HFF-Myc (cell line): ENCODE results near the gene CLTA.

ENCODE experiments used
- DNase-seq: peaks from one replicate; pipeline ENCODE4 v3.0.0-alpha.2; 2011; ENCODE audit warnings: low read depth; ENCODE audit errors: extremely low read depth
- H3K4me3 ChIP-seq: replicated peaks from 2 replicates; pipeline ENCODE4 v1.5.1; 2011; ENCODE audit warnings: low read depth, mild to moderate bottlenecking, control low read depth, low read length
- TF ChIP-seq, protein P1 (sequence below): IDR thresholded peaks from 2 replicates; pipeline ENCODE4 v1.5.1; 2012; ENCODE audit warnings: mild to moderate bottlenecking, low read depth, low read length, control low read depth; ENCODE audit errors: missing control alignments

CLTA gene

GRCh38 chr9:36164989-36165388, 25.7 kb upstream of the CLTA start:
- no peak for DNase-seq
- no peak overlapping the region for H3K4me3 ChIP-seq
- TF ChIP-seq, protein P1, sequence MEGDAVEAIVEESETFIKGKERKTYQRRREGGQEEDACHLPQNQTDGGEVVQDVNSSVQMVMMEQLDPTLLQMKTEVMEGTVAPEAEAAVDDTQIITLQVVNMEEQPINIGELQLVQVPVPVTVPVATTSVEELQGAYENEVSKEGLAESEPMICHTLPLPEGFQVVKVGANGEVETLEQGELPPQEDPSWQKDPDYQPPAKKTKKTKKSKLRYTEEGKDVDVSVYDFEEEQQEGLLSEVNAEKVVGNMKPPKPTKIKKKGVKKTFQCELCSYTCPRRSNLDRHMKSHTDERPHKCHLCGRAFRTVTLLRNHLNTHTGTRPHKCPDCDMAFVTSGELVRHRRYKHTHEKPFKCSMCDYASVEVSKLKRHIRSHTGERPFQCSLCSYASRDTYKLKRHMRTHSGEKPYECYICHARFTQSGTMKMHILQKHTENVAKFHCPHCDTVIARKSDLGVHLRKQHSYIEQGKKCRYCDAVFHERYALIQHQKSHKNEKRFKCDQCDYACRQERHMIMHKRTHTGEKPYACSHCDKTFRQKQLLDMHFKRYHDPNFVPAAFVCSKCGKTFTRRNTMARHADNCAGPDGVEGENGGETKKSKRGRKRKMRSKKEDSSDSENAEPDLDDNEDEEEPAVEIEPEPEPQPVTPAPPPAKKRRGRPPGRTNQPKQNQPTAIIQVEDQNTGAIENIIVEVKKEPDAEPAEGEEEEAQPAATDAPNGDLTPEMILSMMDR = no peak

DNA sequence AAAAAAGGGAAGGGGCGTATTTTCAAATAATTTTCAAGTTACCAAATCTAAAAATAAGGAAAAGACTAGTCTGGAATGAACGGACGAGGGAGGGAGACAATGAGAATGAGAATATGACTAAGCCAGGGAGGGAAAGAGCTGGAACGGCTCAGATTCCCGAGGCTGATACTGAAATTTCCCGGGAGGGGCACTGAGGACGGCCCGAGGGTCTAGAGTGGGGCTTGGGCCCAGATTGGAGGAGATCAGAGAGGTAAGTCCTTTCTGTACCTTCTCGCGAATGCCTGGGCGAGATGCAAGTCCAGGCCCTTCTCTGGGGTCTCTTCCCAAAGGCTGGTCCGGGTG, 24.9 kb upstream of the CLTA start:
- no peak for DNase-seq
- no peak overlapping the region for H3K4me3 ChIP-seq
- TF ChIP-seq, protein P1 = no peak

DNA sequence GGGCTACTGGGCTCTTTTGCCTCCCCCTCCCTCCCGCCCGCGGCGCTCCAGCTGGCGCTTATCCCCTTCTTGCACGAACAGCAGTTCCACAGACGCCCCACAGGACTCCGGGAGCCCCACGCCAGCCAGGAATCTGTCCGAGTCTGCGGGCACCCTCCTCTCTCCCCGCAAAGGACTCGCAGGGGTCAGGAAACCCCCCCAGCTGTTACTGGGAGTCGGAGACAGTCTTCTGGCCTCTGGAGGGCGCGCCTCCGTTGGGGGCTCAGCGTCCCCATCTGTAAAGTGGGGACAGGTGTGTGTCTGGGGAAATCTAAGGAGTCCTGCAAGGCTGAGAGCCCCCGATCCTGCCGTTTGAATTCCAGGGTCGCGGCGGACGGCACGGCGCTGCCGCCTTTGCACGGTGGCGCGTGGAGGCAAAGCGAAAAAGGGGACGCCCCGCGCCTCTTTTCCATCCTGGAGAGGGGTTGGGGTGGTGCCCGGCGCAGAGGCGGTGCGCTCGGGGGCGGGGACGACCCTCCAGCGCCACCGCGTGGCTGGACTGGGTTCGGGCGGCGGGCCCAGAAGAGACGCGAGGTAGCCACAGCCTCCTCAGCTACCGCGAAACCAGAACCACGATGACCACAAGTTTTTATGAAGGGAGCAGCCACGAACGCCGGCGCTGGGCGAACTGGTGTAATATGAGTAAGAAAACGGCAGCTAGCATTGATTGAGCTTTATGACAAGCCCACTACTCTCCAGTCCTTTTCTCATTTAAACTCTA, 24.4 kb upstream of the CLTA start:
- DNase-seq = peak; percentile 49
- TF ChIP-seq, protein P1 = peak; percentile 83
- peak overlapping the region; percentile 44 for H3K4me3 ChIP-seq

- no peak for DNase-seq
- H3K4me3 ChIP-seq = no peak within 1 kb of the TSS
- TF ChIP-seq, protein P1 = no peak
Observed at GRCh38 chr9:36169166-36169565, 21.6 kb upstream of the CLTA start, which contains the start of gene CCIN. Gene CCIN (plus strand): TSS chr9:36169388. CDS start chr9:36169503, 115 bp downstream.

- no peak for DNase-seq
- TF ChIP-seq, protein P1 = no peak
- no peak overlapping the region for H3K4me3 ChIP-seq
Observed at GRCh38 chr9:36169708-36170107, 21.0 kb upstream of the CLTA start.

GRCh38 chr9:36170531-36170930, 20.2 kb upstream of the CLTA start:
- DNase-seq = no peak
- TF ChIP-seq, protein P1 = no peak
- no peak overlapping the region for H3K4me3 ChIP-seq

DNA sequence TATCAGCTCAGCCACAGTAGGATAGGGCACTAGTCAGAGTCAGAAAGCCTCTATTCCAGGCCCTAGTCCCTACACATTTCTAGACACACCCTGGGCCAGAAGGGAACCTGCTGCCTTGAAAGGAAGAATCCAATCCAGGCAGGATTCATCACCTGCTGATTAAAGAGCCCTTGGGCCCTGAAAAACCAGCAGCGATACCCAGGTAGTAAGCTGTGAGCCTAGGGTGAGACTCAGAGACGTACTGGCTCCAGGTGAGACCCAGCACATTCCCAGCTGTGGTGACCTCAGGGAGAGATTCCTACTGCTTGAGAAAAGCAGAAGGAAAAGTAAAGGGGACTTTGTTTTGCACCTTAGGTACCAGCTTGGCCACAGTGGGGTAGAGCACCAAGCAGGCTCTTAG, 16.9 kb upstream of the CLTA start:
- TF ChIP-seq, protein P1 = no peak
- H3K4me3 ChIP-seq = no peak overlapping the region
- no peak for DNase-seq
